ENCODE results near the gene PODNL1.

GRCh38 chr19:13883516-13884064 lies 54.6 kb downstream of the PODNL1 start:
- TF ChIP-seq CTCF (conservative IDR thresholded peaks at IDR 0.05; ENCODE audit: low read depth in 2 of 2) (peak; percentile 48 to 56), CREB1 (CRISPR knock-in tag; IDR thresholded peaks at IDR 0.05; ENCODE audit: low read depth) (no peak), POLR2AphosphoS5 (IDR thresholded peaks at IDR 0.05; ENCODE audit: low read depth) (no peak)
